Measurements from ENCODE around the gene SNX33. TPM values are rescaled to one million over a fixed set of nuclear protein-coding genes. Genes with fewer than 3 reads are reported as not detected.
A peak's percentile ranks its signal among the peaks of the same experiment; 100 is the strongest.
"Not testable (repeated sequence)": the region's sequence is repeated elsewhere in the genome, so short reads cannot be mapped to it uniquely, and the experiment has no call there.

SNX33 gene
- total and polyA plus RNA-seq, 3 donors from 2014 or later, result 8.3 to 11.5 (median 10.5) TPM

DNA sequence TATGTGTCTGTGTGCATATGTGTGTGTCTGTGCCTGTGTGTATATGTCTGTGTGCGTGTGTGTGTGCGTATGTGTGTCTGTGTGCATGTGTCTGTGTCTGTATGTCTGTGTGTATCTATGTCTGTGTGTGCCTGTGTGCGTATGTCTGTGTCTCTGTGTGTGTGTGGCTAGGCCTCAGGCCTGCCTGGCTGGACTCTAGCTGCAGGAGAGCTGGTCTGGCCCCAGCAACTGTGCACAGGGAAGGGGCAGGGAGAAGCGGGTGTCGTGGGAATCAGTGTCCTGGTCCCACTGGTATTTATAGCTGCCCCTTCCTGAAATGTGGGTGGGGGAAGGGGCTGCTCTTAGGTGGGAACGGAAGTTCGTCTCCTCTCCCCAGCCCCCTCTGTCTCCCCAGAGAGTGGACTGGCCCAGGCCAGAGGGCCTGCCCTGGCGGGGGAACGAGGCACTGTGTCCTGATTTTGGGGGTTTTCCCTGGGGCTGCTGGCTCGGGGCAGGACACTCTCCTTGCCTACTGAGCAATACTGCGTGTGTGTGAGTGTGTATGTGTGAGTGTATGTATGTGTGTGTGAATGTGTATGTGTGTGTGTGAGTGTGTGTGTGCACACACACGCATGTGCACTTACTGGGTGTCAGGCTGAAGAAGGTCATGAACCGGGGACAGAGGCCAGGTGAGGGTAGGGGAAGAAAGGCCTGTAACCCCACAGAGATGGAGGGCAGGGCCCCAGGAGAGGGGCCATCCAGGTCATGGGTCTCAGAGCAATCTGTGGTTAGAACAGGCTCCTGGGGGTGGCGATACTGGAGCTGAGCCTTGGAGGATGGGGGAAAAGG lies 58.4 kb downstream of the SNX33 start:
- no peak for DNase-seq
- no peak overlapping the region for H3K4me3 ChIP-seq
- WGBS, 2 donors, result 84 to 85% methylated on average over 7 to 14 of the region's 14 CpGs
- no peaks in the 10 kb centered on the region for H3K27me3 ChIP-seq
- H3K9me3 ChIP-seq, result no peaks in the 10 kb centered on the region
- intact Hi-C loops (cut with DNase I; ENCODE audit: low total_unique reads), result no loop called here
- TF ChIP-seq, protein P1, sequence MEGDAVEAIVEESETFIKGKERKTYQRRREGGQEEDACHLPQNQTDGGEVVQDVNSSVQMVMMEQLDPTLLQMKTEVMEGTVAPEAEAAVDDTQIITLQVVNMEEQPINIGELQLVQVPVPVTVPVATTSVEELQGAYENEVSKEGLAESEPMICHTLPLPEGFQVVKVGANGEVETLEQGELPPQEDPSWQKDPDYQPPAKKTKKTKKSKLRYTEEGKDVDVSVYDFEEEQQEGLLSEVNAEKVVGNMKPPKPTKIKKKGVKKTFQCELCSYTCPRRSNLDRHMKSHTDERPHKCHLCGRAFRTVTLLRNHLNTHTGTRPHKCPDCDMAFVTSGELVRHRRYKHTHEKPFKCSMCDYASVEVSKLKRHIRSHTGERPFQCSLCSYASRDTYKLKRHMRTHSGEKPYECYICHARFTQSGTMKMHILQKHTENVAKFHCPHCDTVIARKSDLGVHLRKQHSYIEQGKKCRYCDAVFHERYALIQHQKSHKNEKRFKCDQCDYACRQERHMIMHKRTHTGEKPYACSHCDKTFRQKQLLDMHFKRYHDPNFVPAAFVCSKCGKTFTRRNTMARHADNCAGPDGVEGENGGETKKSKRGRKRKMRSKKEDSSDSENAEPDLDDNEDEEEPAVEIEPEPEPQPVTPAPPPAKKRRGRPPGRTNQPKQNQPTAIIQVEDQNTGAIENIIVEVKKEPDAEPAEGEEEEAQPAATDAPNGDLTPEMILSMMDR (IDR thresholded peaks at IDR 0.05), result no peak
- TF ChIP-seq POLR2A (IDR thresholded peaks at IDR 0.05), result no peak
- H3K4me1 ChIP-seq, result peaks cover 6% of the 10 kb centered on the region
- no peaks in the 10 kb centered on the region for H3K36me3 ChIP-seq (ENCODE audit: low read depth, missing control alignments)
- H3K27ac ChIP-seq, result no peak overlapping the region

DNA sequence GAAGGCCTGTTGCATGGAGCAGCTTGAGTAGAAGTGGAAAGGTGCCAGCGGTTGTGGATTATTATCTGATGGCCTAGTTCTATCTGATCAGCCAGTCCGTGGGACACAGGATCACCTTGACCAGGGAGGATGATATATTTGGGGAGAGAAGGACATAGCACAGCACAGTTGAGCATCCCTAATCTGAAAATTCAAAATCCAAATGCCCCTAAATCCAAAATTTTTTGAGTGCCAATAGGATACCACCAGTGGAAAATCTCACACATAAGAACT lies 58.9 kb downstream of the SNX33 start:
- no peak overlapping the region for H3K27ac ChIP-seq
- peaks cover 6% of the 10 kb centered on the region for H3K4me1 ChIP-seq
- WGBS, 2 donors, result 47 to 80% methylated on average over 2 of the region's 2 CpGs
- H3K4me3 ChIP-seq, result no peak overlapping the region
- DNase-seq, result no peak
- H3K9me3 ChIP-seq, result no peaks in the 10 kb centered on the region
- no peaks in the 10 kb centered on the region for H3K36me3 ChIP-seq (ENCODE audit: low read depth, missing control alignments)
- no peak for TF ChIP-seq POLR2A (IDR thresholded peaks at IDR 0.05)
- TF ChIP-seq, protein P1 (IDR thresholded peaks at IDR 0.05), result no peak
- H3K27me3 ChIP-seq, result no peaks in the 10 kb centered on the region
- intact Hi-C loops (cut with DNase I; ENCODE audit: low total_unique reads), result no loop called here

DNA sequence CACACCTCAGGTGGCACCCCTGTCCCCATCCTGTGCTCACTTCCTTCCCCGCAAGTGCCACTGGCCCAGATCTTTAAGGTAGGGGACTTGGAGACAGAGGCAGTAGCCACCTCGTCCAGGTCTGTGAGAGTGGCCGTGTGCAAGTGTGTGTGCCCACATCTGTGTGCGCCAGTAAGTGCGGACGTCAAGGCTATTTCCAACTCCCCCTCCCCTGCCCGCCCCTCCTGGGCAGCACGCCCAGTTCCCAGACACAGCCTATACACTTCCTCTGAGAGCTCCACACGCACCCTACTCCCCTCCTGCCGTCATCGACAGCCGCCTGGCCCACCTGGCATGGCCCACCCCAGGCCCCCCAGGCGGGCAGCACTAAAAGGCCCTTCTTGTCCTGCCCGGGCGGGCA lies 61.7 kb downstream of the SNX33 start:
- H3K4me3 ChIP-seq; H3K9me3 ChIP-seq; H3K27ac ChIP-seq; H3K36me3 ChIP-seq (ENCODE audit: low read depth, missing control alignments); H3K27me3 ChIP-seq; intact Hi-C loops (cut with DNase I; ENCODE audit: low total_unique reads): not testable (repeated sequence)
- WGBS, 2 donors, result 41 to 66% methylated on average over 8 to 13 of the region's 15 CpGs
- H3K4me1 ChIP-seq, result peaks cover 17% of the 10 kb centered on the region
- DNase-seq, result peak; percentile 53

DNA sequence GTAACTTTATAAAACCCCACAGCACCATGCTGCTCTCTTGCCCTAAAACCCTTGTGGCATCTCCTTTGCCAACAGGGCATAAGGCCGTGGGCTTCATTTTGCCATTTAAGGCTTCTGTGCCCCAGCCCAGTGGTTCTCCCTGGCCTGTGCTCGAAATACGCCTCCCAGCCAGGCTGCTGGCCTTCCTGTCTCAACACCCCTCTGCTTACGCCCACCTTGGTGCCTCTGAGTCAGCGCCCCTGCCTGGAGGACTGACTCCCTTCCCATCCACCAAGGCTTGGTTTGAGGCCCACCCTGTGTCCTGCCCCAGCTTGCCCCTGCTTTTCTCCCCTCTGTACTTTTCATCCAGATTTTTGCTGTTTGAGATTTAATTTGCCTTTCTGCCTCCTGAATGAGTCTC lies 63.2 kb downstream of the SNX33 start:
- H3K27ac ChIP-seq, H3K4me3 ChIP-seq: not testable (repeated sequence)
- peaks cover 17% of the 10 kb centered on the region for H3K4me1 ChIP-seq

DNA sequence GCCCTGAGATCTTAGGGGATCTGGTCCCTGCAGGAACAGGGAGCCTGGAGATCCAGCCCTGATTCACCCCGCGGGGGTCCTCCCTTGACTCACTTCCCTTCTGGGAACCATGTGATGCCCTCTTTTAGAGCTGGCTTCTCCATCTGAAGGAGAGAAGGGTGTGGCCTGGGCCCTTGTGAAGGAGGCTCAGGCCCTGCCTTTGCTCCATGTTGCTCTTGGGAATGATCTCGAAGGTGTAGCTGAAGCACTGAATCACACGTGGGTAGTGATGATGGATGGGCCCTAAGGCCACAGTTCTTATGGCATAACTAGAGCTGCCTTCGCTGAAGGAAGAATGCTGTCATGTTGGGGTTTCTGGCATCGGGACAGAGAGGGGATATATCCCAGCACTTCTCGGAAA lies 63.8 kb downstream of the SNX33 start:
- H3K36me3 ChIP-seq (ENCODE audit: low read depth, missing control alignments); H3K27ac ChIP-seq; H3K4me3 ChIP-seq; DNase-seq; H3K27me3 ChIP-seq; H3K9me3 ChIP-seq; intact Hi-C loops (cut with DNase I; ENCODE audit: low total_unique reads): not testable (repeated sequence)
- H3K4me1 ChIP-seq, result peaks cover 17% of the 10 kb centered on the region
- 80 to 82% methylated on average over 4 to 7 of the region's 7 CpGs for WGBS, 2 donors

More for the DNA sequence above, 63.2 kb downstream of the SNX33 start:
- intact Hi-C loops (cut with DNase I; ENCODE audit: low total_unique reads); H3K36me3 ChIP-seq (ENCODE audit: low read depth, missing control alignments); H3K27me3 ChIP-seq; H3K9me3 ChIP-seq; DNase-seq: not testable (repeated sequence)
- WGBS, 2 donors, result 100% methylated on average over 2 of the region's 5 CpGs; no CpG with 5 or more reads in 1 of the 2 donors

Other genes with a start within 250 kb of the SNX33 start
- 100 to 1,000 TPM in 1 of 2 donors, 10 to 100 TPM in 1; 95.0 to 100 TPM for gene SIN3A, start 196.2 kb upstream of the SNX33 start, total RNA-seq
- 65.9 TPM for gene SIN3A, start 196.2 kb upstream of the SNX33 start, polyA plus RNA-seq (ENCODE audit: insufficient read depth, low read depth, low replicate concordance)
- gene PTPN9, start 68.6 kb upstream of the SNX33 start, total RNA-seq, result 10 to 100 TPM; 14.1 to 16.3 TPM
- 20.3 TPM for gene PTPN9, start 68.6 kb upstream of the SNX33 start, polyA plus RNA-seq (ENCODE audit: insufficient read depth, low read depth, low replicate concordance)
- gene SNUPN, start 22.2 kb upstream of the SNX33 start, total RNA-seq, result 10 to 100 TPM; 37.0 to 44.6 TPM
- gene SNUPN, start 22.2 kb upstream of the SNX33 start, polyA plus RNA-seq (ENCODE audit: insufficient read depth, low read depth, low replicate concordance), result 97.5 TPM
- gene IMP3, start 7.7 kb upstream of the SNX33 start, total RNA-seq, result 100 to 1,000 TPM in 1 of 2 donors, 10 to 100 TPM in 1; 87.5 to 111 TPM
- gene IMP3, start 7.7 kb upstream of the SNX33 start, polyA plus RNA-seq (ENCODE audit: insufficient read depth, low read depth, low replicate concordance), result 32.6 TPM
- gene CSPG4, start 64.9 kb downstream of the SNX33 start, total RNA-seq, result 1 to 10 TPM; 5.2 to 6.5 TPM
- gene CSPG4, start 64.9 kb downstream of the SNX33 start, polyA plus RNA-seq (ENCODE audit: insufficient read depth, low read depth, low replicate concordance), result 4.4 TPM
- 10 to 100 TPM; 36.4 to 43.8 TPM for gene UBE2Q2, start 195.5 kb downstream of the SNX33 start, total RNA-seq
- 44.8 TPM for gene UBE2Q2, start 195.5 kb downstream of the SNX33 start, polyA plus RNA-seq (ENCODE audit: insufficient read depth, low read depth, low replicate concordance)